HG02943 (cell line): ENCODE data around the gene PEA15.

Source experiments
- ATAC-seq: cut with Tn5 transposase; IDR thresholded peaks from one replicate; pipeline ENCODE4 v1.9.1; 2021; ENCODE audit warnings: mild to moderate bottlenecking, low read depth, moderate library complexity; ENCODE audit not compliant: unreplicated experiment

Gene PEA15, protein sequence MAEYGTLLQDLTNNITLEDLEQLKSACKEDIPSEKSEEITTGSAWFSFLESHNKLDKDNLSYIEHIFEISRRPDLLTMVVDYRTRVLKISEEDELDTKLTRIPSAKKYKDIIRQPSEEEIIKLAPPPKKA

DNA sequence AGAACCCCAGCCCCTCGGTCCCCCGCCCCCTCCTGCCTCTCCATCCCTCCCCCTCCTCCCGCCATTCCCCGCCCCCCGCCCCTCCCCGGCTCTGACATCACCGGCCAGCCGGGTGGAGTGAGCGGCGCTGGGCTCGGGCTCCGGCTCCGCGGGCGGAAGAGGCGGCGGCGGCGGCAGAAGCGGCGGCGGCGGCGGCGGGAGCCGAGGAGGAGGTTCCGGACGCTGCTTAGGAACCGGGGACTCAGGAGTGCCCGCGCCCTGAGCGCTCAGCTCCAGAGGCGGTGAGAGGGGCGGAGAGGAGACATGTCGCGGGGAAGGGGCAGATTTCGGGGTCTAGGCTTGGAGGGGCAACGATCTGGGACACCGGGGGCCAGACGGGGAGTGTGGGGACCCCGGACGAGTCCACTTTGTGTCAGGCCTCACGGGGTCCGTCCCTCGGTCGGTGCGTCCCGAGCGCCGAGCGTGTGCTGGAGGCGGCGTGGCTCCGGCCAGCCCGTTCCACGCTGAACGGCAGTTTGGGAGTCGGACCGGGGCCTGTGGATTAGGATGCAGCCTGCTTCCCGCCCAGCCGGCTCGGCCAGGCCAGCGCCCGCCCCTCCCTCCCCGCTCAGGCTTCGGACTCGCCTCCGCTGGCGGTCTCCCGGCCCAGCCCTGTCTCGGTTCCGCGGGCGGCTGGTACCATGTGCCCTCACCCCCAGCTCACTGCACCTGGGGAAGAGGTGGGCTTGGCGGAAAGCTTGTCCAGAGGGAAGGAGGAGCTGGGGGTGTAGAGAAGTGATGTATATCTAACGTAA lies at the start of gene PEA15:
TSS of gene PEA15 (plus strand) at position 143 of the 794 bp plus-strand sequence. CDS start 6,161 bp downstream, outside the sequence.
- peak; percentile 45 for ATAC-seq

DNA sequence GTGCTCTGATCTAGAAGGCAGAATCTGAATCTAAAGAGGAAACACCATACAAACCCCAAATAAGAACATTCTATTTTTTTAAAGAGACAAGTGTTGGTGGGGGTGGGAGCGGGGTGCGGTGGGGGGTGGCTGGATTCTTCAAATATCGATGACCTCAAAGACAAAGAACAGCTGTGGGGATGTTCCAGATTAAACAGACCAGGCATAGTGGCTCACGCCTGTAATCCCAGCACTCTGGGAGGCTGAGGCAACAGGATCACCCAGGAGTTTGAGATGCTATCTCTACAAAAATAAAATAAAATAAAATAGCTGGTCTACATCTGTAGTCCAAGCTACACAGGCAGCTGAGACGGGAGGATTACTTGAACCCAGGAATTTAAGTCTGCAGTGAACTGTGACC lies 48.8 kb upstream of the PEA15 start:
- ATAC-seq: no peak

DNA sequence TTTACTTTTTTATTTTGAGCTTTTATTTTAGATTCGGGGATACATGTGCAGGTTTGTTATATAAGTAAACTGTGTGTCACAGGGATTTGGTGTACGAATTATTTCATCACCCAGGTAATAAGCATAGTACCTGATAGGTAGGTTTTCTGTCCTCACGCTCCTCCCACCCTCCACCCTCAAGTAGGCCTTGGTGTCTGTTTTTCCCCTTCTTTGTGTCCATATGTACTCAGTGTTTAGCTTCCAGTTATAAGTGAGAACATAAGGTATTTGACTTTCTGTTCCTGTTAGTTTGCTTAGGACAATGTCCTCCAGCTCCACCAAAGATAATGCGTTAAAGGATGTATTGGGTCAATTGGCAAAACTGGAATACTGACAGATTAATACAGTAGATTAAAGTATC lies 48.0 kb upstream of the PEA15 start:
- ATAC-seq: no peak

DNA sequence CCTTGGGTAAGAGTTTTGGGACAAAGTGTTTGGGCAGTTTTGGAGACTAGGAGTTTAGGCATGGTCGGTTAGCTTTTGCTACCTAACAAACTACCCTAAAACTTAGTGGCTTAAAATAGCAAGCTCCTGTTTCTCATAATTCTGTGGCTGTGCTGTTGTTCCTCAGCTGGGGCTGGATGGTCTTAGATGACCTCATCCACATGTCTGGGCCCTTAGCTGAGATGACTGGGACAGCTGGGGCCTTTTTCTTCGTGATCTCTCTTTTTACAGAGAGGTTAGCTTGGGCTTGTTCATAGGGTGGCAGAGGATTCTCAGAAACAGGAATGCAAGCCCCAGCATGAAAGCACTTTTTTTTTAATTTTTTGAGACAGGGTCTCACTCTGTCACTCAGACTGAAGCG lies 47.2 kb upstream of the PEA15 start:
- no peak for ATAC-seq

DNA sequence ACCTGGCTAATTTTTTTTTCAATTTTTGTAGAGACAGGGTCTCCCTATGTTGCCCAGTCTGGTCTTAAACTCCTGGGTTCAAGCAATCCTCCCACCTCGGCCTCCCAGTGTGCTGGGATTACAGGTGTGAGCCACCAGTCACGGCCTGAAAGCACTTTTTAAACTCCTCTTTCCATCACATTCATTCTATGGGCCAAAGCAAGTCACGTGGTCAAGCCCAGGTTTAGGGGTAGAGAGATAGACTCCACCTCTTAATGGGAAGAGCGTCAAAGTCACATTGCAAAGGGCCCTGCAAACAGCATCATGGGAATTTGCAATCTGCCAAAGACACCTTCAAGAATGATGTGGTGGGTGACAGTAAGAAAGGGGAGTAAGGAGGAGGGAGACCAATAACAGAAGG lies 46.6 kb upstream of the PEA15 start:
- no peak for ATAC-seq

DNA sequence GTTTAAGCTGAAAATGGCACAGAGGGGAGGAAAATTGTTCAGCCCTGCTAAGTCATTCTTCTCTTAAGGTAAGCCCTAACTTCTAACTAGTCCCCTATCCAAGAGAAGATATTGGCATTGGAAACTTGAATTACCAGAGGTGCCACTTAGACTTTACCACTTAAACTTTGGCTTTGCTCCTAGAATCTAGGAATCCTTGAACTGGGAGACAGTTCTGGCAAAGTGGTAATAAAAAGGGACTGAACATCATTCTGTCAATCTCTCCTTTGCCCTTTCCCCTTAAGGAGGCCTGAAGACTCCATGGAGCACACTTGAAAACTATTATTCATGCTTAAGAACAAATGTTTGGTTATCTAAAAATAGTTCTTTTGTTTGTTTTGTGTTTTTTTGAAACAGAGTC lies 45.3 kb upstream of the PEA15 start:
- ATAC-seq: no peak

DNA sequence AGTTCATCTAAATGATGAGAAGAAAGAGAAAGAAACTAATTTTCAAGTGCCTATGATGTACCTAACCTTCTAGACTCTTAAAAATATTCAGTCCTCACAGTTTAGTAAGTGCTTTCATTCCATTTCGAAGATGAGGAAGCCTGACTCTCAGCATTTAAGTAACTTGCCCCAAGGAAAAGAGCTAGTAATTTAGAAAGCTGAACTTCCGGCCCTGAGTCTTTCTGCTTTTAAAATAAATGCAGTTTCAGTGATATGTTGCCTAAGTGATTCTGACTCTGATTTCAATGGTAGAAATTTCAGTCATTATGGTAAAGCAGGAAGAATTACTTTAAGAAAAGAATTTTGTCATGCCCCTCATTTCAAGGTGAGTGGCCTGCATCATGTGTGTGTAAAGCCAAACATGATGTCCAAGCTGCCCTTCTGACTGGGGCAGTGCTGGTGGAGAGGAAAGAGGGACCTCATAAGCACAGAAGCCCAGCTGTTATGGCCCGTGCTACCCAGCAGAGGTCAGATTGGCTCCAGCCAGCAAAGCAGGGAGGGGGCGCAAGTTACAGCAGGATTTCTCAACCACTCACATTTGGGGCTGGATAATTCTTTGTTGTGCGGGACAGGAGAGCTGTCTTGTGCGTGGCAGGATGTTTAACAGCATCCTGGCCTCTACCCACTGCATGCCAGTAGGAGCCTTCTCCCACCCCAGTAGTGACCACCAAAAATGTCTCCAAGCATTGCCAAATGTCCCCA lies 43.0 kb upstream of the PEA15 start:
- ATAC-seq: no peak

DNA sequence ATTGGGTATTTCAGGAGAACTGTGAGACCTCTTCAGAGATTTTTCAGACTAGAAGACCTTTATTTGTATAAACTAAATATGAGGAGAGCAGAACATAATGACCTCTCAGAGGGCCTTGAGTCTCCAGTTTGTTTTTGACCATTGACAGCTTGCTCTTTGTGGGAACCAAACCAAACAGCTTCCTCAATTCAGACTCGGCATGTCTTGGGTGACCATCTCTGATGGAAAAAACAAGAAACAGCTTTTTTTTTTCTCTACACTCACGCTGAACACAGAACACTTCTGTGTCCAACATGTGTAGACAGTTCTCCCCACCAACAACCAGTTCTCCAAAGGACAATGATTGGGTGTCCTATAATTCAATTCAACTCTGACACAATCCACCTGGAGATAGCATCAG lies 42.3 kb upstream of the PEA15 start:
- no peak for ATAC-seq

DNA sequence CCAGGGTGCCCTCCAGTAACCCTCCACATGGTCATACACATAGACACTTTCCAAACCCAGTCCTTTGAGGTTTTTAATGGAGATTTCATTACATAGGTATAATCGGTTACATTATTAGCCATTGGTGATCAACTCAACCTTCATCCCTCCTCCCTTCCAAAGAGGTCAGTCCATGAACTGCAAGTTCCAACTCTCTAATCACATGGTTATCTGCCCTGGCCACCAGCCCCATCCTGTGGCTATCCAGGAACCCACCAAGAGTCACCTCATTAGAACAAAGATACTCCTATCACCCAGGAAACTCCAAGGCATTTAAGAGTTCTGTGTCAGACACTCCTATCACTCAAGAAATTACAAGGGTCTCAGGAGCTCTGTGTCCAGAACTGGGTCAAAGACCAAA lies 41.6 kb upstream of the PEA15 start:
- ATAC-seq: no peak

DNA sequence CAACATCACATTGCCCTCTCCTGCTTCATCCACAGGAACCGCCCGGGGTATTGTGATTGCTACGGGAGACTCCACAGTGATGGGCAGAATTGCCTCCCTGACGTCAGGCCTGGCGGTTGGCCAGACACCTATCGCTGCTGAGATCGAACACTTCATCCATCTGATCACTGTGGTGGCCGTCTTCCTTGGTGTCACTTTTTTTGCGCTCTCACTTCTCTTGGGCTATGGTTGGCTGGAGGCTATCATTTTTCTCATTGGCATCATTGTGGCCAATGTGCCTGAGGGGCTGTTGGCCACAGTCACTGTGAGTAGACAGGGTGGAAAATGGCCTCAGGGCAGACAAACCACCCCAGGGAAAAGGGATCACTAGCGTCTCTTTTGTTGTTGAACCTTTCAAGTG lies 41.1 kb upstream of the PEA15 start:
- no peak for ATAC-seq

DNA sequence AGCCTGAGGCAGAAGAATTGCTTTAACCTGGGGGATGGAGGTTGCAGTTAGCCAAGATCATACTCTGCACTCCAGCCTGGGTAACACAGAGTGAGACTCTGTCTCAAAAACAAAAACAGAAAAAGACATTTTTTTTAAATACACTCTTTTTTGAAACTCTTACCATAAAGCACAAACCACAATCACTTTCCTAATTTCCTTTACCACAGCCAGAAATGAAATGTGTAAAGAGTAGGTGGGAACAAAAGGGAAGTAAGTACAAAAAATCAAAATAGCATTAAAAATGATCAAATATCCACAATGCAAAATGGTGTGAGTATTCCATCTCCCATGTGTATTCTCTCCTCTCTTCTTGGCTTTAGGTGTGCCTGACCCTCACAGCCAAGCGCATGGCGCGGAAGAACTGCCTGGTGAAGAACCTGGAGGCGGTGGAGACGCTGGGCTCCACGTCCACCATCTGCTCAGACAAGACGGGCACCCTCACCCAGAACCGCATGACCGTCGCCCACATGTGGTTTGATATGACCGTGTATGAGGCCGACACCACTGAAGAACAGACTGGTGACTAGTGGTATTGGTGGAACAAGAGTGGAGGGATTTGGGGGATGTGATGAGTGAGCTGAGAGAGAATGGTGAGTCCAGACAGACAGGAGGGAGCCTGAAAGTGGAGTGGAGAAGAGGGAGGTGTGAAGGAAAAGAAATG lies 38.9 kb upstream of the PEA15 start:
- ATAC-seq: no peak

DNA sequence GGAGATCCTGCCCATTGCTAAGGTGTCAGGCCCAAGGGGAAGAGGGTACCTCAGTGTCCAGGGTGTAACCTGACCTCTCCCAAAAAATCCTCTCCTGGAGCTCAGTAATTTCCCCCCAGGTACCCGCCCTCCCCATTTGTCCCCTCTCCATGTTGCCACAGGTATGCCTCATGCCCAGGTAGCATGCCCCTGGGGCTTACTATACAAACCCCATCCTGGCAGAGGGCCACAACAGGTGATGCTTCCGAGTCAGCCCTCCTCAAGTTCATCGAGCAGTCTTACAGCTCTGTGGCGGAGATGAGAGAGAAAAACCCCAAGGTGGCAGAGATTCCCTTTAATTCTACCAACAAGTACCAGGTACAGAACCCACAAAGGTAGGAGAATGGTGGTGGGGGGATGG lies 38.1 kb upstream of the PEA15 start:
- no peak for ATAC-seq

DNA sequence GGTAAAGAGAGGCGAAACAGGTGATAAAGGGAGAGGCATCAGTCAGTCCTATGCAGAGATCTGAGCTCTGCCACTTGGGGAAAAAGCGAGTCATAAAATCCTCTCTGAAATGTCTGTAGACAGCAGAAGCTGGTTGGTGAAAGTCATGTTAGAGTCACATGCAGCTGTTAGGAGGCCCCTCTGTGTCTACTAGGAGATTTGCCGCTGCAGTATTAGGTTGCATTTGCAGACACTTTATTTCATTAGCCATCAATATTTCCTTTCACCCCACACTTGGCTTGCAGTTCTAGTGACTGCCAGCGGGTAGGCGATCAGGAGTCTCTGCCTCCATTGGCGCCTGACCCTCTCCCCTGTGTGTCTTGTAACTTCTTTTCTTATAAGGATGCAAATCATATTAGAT lies 37.6 kb upstream of the PEA15 start:
- ATAC-seq: no peak

DNA sequence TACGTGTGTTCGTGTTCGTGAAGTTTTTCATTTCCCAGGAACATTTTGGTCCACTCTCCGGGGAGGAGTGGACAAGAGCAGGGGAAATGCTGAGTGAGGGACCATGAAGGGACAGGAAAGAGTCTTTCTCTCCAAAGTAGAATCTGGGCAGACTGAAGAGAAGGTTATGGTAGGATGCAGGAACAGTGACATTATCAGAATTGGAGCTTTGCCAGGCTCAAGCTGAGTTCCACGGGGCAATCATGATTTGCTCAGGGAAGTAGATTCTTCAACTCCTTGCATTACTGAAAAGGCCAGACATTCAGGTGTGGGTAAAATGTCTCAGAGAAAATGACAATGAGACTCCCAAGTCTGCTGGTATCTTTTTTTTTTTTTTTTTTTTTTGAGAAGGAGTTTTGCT lies 37.2 kb upstream of the PEA15 start:
- no peak for ATAC-seq

DNA sequence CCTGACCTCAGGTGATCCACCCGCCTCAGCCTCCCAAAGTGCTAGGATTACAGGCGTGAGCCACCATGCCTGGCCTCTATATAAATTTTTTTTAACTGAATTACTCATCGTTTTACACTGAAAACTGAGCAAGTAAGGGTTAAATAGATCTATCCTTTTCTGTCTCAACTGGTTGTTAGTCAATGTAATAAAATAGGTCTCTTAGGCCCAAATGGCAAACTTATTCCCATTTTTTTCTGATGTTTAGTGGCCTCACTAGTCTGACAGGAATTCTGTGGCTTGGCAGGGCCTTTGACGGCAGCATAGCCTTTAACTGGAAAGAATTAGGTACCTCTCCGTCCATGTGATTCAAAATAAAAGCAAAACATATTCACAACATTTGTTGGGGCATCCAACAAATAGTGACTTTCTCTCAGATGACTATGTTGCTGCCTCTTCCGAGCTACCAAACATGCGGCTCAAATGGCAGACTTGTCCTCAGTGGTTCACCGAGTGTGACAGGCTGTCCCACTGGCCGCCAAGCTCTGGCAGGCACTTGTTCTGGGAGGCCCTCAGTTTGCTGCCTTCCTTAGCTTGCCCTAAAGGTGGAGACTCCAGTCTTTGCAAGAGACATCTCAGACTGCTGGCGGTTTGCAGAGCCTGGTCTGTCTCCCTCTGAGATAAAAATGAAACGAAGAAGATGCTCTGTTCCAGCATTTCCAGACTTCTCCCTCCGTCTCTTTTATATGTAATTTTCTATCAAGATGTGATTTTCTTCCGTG lies 36.4 kb upstream of the PEA15 start:
- no peak for ATAC-seq

DNA sequence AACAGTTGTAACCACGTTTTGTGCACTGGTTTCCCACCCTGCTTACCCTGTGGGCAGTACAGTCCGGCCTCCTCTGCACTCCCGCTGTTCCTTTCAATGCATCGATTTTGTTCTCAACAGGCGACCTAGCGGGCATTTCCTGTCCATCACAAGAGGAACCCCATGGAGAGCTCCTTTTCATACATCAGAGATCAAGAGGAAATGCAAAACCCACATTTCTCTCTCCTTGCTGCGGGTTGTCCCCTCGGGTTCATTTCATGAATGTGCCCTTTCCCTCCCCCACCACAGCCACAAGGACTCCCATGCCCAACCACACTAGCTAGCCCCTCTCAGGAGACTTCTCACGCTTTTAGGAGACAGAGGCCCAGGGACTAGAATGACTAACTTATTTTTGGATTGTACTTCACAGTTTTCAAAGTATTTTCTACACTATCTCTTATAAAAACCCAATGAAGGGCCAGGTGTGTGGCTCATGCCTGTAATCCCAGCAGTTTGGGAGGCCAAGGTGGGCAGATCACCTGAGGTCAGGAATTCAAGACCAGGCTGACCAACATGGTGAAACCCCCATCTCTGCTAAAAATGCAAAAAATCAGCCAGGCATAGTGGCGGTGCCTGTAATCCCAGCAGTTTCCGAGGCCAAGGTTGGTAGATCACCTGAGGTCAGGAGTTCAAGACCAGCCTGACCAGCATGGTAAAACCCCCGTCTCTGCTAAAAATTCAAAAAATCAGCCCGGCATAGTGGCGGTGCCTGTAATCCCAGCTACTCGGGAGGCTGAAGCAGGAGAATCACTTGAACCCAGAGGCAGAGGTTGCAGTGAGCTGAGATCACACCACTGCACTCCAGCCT lies 35.4 kb upstream of the PEA15 start:
- no peak for ATAC-seq

DNA sequence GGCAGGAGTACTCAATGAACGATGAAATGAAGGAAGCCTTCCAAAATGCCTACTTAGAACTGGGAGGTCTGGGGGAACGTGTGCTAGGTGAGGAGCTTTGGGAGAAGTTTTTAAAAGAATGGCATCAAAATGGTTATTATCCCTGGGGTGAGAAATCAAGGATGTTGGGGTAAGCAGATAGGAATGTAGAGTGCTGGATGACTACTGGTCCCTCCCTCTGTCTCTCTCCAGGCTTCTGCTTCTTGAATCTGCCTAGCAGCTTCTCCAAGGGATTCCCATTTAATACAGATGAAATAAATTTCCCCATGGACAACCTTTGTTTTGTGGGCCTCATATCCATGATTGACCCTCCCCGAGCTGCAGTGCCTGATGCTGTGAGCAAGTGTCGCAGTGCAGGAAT lies 33.8 kb upstream of the PEA15 start:
- ATAC-seq: no peak

DNA sequence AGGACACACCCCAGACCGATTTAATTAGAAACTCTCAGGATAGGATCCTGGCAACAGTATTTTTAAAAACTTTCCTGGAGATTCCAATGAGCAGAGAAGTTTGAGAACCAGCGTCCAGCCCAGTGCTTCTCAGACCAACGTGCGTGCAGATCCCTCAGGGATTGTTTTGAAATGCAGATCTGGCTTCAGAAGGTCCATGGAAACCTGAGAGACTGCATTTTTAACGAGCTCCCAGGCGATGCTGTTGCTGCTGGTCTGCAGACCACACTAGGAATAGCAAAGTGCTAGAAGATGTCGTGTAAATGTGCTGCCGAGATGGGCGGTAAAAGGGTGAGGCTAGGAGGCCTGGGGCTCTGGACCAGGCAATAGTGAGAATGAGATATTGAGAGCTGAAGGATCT lies 33.2 kb upstream of the PEA15 start:
- no peak for ATAC-seq

DNA sequence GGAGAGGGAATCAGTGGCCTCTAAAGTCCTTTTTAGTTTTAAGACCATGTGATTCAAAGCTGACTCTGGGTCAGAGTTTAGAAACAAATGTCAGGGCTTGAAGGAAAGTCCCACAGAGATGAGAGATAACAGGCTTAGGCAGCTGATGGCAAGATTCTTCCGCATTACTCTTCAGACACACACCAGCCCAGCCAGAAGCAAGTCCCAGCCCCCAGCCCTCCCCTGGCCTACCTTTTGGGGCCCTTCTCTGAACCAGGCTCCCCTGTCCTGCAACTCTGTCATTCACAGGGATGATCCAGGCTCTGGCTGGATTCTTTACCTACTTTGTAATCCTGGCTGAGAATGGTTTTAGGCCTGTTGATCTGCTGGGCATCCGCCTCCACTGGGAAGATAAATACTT lies 28.0 kb upstream of the PEA15 start:
- ATAC-seq: no peak

DNA sequence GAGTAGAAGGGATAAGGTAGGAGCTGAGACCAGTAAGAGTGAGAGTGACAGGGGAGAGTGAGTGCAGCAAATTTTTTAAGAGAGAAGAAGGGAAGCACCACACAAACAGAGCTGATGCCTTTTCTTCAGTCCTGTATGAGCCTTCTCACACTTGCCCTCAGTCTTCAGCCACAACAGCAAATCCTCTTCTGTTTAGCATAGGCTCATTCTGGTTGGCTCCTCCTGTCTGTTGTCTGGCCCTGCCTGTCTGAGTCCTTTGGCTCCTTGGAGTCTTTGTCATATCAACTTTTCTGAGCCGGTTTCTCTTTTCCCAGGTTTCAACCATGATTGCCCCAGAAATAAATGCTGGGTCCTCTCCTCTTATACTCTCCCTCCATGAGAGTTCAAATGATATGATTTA lies 27.5 kb upstream of the PEA15 start:
- ATAC-seq: no peak
